ENCODE data around the gene CHST8. TPM values are rescaled to one million over a fixed set of nuclear protein-coding genes. Genes with fewer than 3 reads are reported as not detected.

The CHST8 gene
- total RNA-seq, 2 experiments from 2014 or later, result not detected

- POLR2A ChIA-PET, result interaction anchor here (0.8 to 1.1 kb wide), 2 partner anchors 19 to 357 kb away, joined by 3 to 4 read pairs; partner anchors contain the start of gene KCTD15
- CTCF ChIA-PET, result interaction anchor here (0.6 to 4.1 kb wide), 40 partner anchors 9 to 935 kb away, joined by 3 to 25 read pairs (median 4); partner anchors contain the start of genes KCTD15 and PEPD
Measured at GRCh38 chr19:33777753-33778088, 156.0 kb downstream of the CHST8 start.

GRCh38 chr19:33778089-33778791 lies 156.5 kb downstream of the CHST8 start:
- ChIA-PET POLR2A (interaction anchor here (0.8 to 1.1 kb wide), 2 partner anchors 18 to 356 kb away, joined by 3 to 4 read pairs; partner anchors contain the start of gene KCTD15), CTCF (interaction anchor here (0.6 to 4.1 kb wide), 41 partner anchors 9 to 935 kb away, joined by 3 to 25 read pairs (median 4); partner anchors contain the start of genes KCTD15 and PEPD)

- ChIA-PET POLR2A (interaction anchor here (0.8 kb wide), 1 partner anchor 18 kb away, joined by 3 read pairs; no protein-coding TSS in a partner anchor), CTCF (interaction anchor here (4.1 kb wide), 1 partner anchor 14 kb away, joined by 17 read pairs; no protein-coding TSS in a partner anchor)
Measured at GRCh38 chr19:33779849-33780248, 158.1 kb downstream of the CHST8 start.

- POLR2A ChIA-PET, result interaction anchor here (0.8 kb wide), 1 partner anchor 17 kb away, joined by 3 read pairs; no protein-coding TSS in a partner anchor
- CTCF ChIA-PET, result interaction anchor here (4.1 kb wide), 1 partner anchor 14 kb away, joined by 17 read pairs; no protein-coding TSS in a partner anchor
Measured at GRCh38 chr19:33780251-33780650, 158.5 kb downstream of the CHST8 start.

GRCh38 chr19:33780746-33781145 lies 159.0 kb downstream of the CHST8 start:
- ChIA-PET CTCF (no interaction called here), POLR2A (no interaction called here)

- CTCF ChIA-PET, result no interaction called here
- POLR2A ChIA-PET, result no interaction called here
Measured at GRCh38 chr19:33781415-33781935, 159.7 kb downstream of the CHST8 start.

GRCh38 chr19:33781996-33782395 lies 160.2 kb downstream of the CHST8 start:
- CTCF ChIA-PET, result no interaction called here

GRCh38 chr19:33784432-33784831 lies 162.7 kb downstream of the CHST8 start:
- ChIA-PET CTCF (no interaction called here), POLR2A (no interaction called here)

More at GRCh38 chr19:33781996-33782395, 160.2 kb downstream of the CHST8 start:
- POLR2A ChIA-PET, result no interaction called here

- POLR2A ChIA-PET, result no interaction called here
- CTCF ChIA-PET, result interaction anchor here (2.4 kb wide), 1 partner anchor 8 kb away, joined by 12 read pairs; no protein-coding TSS in a partner anchor
Measured at GRCh38 chr19:33785795-33786194, 164.0 kb downstream of the CHST8 start.

GRCh38 chr19:33788676-33789075 lies 166.9 kb downstream of the CHST8 start:
- CTCF ChIA-PET, result no interaction called here

GRCh38 chr19:33789344-33789743 lies 167.6 kb downstream of the CHST8 start:
- CTCF ChIA-PET, result no interaction called here
- POLR2A ChIA-PET, result no interaction called here

More at GRCh38 chr19:33788676-33789075, 166.9 kb downstream of the CHST8 start:
- POLR2A ChIA-PET, result no interaction called here

- ChIA-PET POLR2A (no interaction called here), CTCF (interaction anchor here (0.9 to 2.6 kb wide), 2 partner anchors 17 to 25 kb away, joined by 4 to 17 read pairs; no protein-coding TSS in a partner anchor)
Measured at GRCh38 chr19:33794683-33795369, 173.1 kb downstream of the CHST8 start.

- ChIA-PET POLR2A (no interaction called here), CTCF (interaction anchor here (1.9 to 2.6 kb wide), 2 partner anchors 18 kb away, joined by 13 to 17 read pairs; no protein-coding TSS in a partner anchor)
Measured at GRCh38 chr19:33795370-33796163, 173.8 kb downstream of the CHST8 start.

- CTCF ChIA-PET, result interaction anchor here (0.5 to 1.9 kb wide), 5 partner anchors 18 to 393 kb away, joined by 3 to 13 read pairs (median 3); no protein-coding TSS in a partner anchor
- POLR2A ChIA-PET, result interaction anchor here (0.6 to 1.0 kb wide), 2 partner anchors 18 to 364 kb away, joined by 3 to 4 read pairs; no protein-coding TSS in a partner anchor
Measured at GRCh38 chr19:33796164-33796875, 174.6 kb downstream of the CHST8 start, which contains the start of gene KCTD15. Gene KCTD15 (plus strand): TSS chr19:33796870. CDS start chr19:33800455, 3,585 bp downstream.

- ChIA-PET CTCF (interaction anchor here (1.1 to 1.9 kb wide), 3 partner anchors 15 to 20 kb away, joined by 3 to 13 read pairs (median 3); no protein-coding TSS in a partner anchor), POLR2A (interaction anchor here (0.6 to 0.9 kb wide), 2 partner anchors 18 to 374 kb away, joined by 3 read pairs; no protein-coding TSS in a partner anchor)
Measured at GRCh38 chr19:33797802-33798671, 176.3 kb downstream of the CHST8 start.

GRCh38 chr19:33798681-33799111 lies 176.9 kb downstream of the CHST8 start:
- CTCF ChIA-PET, result interaction anchor here (1.1 kb wide), 1 partner anchor 15 kb away, joined by 3 read pairs; no protein-coding TSS in a partner anchor
- POLR2A ChIA-PET, result no interaction called here

GRCh38 chr19:33799476-33799875 lies 177.7 kb downstream of the CHST8 start:
- ChIA-PET POLR2A (no interaction called here), CTCF (no interaction called here)
